Keratinocyte (primary cell): ENCODE results near the gene SGO2. TPM values are rescaled to one million over a fixed set of nuclear protein-coding genes. Genes with fewer than 3 reads are reported as not detected.

ENCODE experiments used
- DNase-seq: peaks from one replicate; pipeline ENCODE4 v3.0.0-alpha.2; 2011; ENCODE audit warnings: low read depth, missing footprints, low spot score
- FAIRE-seq: peaks from 2 replicates; lab custom pipeline; 2011; peaks lifted over from hg19 to GRCh38; lab: Jason Lieb, UNC
- H2AFZ ChIP-seq: 2 replicates; pipeline ENCODE4 v1.6.0; 2012; ENCODE audit warnings: low read length, control low read depth, inconsistent platforms; ENCODE audit not compliant: control insufficient read depth
- H3K27ac ChIP-seq: 2 replicates; pipeline ENCODE4 v1.5.1; 2011; ENCODE audit warnings: low read length; ENCODE audit not compliant: control insufficient read depth, insufficient read depth
- H3K27me3 ChIP-seq: 3 replicates; pipeline ENCODE4 v1.6.0; 2011; ENCODE audit warnings: low read length; ENCODE audit not compliant: control insufficient read depth, insufficient read depth; ENCODE audit errors: extremely low read depth
- H3K36me3 ChIP-seq, 2 experiments: 2 replicates in 1 of 2; 3 replicates in 1 of 2; pipeline ENCODE4 v1.5.1; 2011; ENCODE audit warnings: low read length in 2 of 2, mild to moderate bottlenecking in 1 of 2; ENCODE audit not compliant: control insufficient read depth in 2 of 2, insufficient read depth in 2 of 2; ENCODE audit errors: extremely low read depth in 1 of 2
- H3K4me1 ChIP-seq: 3 replicates; pipeline ENCODE4 v1.5.1; 2011; ENCODE audit warnings: low read length; ENCODE audit not compliant: control insufficient read depth, insufficient read depth; ENCODE audit errors: extremely low read depth
- H3K4me2 ChIP-seq: 3 replicates; pipeline ENCODE4 v1.6.0; 2011; ENCODE audit warnings: low read depth, low read length; ENCODE audit not compliant: control insufficient read depth, insufficient read depth; ENCODE audit errors: extremely low read depth
- H3K4me3 ChIP-seq, 3 experiments: fragments of 200-600 bp in 1 of 3; sonication (generic) in 1 of 3; 2 replicates in 2 of 3; 3 replicates in 1 of 3; pipeline ENCODE4 v1.5.1; 2011 to 2016; ENCODE audit warnings: low read length in 3 of 3, mild to moderate bottlenecking in 3 of 3, control low read depth in 2 of 3, inconsistent platforms in 1 of 3, low read depth in 1 of 3, mixed read lengths in 1 of 3, mixed run types in 1 of 3, moderate library complexity in 1 of 3; ENCODE audit not compliant: control insufficient read depth in 2 of 3, insufficient read depth in 2 of 3; ENCODE audit errors: extremely low read depth in 1 of 3
- H3K79me2 ChIP-seq: 2 replicates; pipeline ENCODE4 v1.6.0; 2012; ENCODE audit warnings: low read length; ENCODE audit not compliant: control insufficient read depth, insufficient read depth
- H3K9ac ChIP-seq: 3 replicates; pipeline ENCODE4 v1.6.0; 2011; ENCODE audit warnings: low read length; ENCODE audit not compliant: control insufficient read depth, insufficient read depth; ENCODE audit errors: extremely low read depth
- H3K9me1 ChIP-seq: 3 replicates; pipeline ENCODE4 v1.6.0; 2011; ENCODE audit warnings: low read length; ENCODE audit not compliant: control insufficient read depth, insufficient read depth; ENCODE audit errors: extremely low read depth
- H3K9me3 ChIP-seq: 2 replicates; pipeline ENCODE4 v1.5.1; 2012; ENCODE audit warnings: low read depth, low read length; ENCODE audit not compliant: control insufficient read depth
- H4K20me1 ChIP-seq: 3 replicates; pipeline ENCODE4 v1.6.0; 2011; ENCODE audit warnings: low read length; ENCODE audit not compliant: control insufficient read depth, insufficient read depth; ENCODE audit errors: extremely low read depth
- EZH2 ChIP-seq: IDR thresholded peaks from one replicate; pipeline ENCODE4 v1.6.1; 2012; ENCODE audit warnings: inconsistent platforms, mild to moderate bottlenecking, low read length, moderate library complexity
- dilution Hi-C: fragments of 300-500 bp; cut with MboI; formaldehyde crosslinking; loops from one replicate; pipeline ENCODE4 v1.7.0; 2020; ENCODE audit warnings: low sequenced_read_pairs; ENCODE audit not compliant: extremely low pct_ligation_motif_present
- polyA plus RNA-seq, 5 experiments: library from polyadenylated mRNA; depleted of rRNA in 3 of 5; stranded (reverse) in 3 of 5; stranded (forward) in 1 of 5; unstranded in 1 of 5; fragments of >200 nt; gene quantifications; 1 replicate in 1 of 5; 2 replicates in 3 of 5; 3 replicates in 1 of 5; pipeline versions ENCODE4 v1.2.1 to v1.2.3, GENCODE V29; 2011 to 2012; ENCODE audit warnings: missing spikeins in 2 of 5, low read depth in 1 of 5, low replicate concordance in 1 of 5
- TF ChIP-seq, protein P1 (sequence below), 3 experiments: IDR thresholded peaks in 1 of 3; conservative IDR thresholded peaks in 1 of 3; optimal IDR thresholded peaks in 1 of 3; 2 replicates in 2 of 3; 3 replicates in 1 of 3; pipeline versions ENCODE3 to v1.5.1; 2011; ENCODE audit warnings: low read length in 3 of 3, mild to moderate bottlenecking in 3 of 3, moderate library complexity in 2 of 3, control low read depth in 1 of 3, inconsistent platforms in 1 of 3; ENCODE audit not compliant: insufficient read depth in 2 of 3; ENCODE audit errors: extremely low read depth in 1 of 3

The SGO2 gene
- polyA plus RNA-seq, 1 donor (not counting 4 experiments of a cell fraction or from before 2014, with no cell fraction given) = 8.6 TPM

DNA sequence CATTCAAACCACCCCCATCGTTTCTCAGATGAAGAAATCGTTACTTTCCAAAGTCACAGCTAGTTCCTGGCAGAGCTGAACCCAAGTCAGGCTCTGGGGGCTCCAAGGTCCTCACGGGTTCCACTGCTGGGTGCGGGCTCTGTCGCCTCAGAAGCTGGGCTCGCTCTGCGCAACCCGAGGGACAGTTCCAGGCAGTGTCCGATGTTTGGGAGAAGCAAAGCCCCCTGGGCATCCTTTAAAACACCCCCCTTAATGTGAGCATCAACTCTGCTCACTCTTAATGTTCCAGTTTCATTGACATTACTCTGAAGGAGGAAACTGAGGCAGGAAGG, 60.6 kb downstream of the SGO2 start:
- H4K20me1 ChIP-seq = no peaks in the 10 kb centered on the region
- peak overlapping the region; percentile 92 for H3K4me2 ChIP-seq
- FAIRE-seq = no peak
- H3K9me3 ChIP-seq = no peaks in the 10 kb centered on the region
- dilution Hi-C loops = no loop called here
- H3K79me2 ChIP-seq = no peaks in the 10 kb centered on the region
- H3K36me3 ChIP-seq = no peaks in the 10 kb centered on the region
- no peak overlapping the region for H3K4me3 ChIP-seq
- no peaks in the 10 kb centered on the region for H3K27me3 ChIP-seq
- no peak overlapping the region for H3K27ac ChIP-seq
- peak overlapping the region; percentile 87 for H2AFZ ChIP-seq
- H3K9ac ChIP-seq = no peak overlapping the region
- H3K9me1 ChIP-seq = no peaks in the 10 kb centered on the region
- H3K4me1 ChIP-seq = peaks cover 8% of the 10 kb centered on the region
- DNase-seq = no peak
- TF ChIP-seq, protein P1, sequence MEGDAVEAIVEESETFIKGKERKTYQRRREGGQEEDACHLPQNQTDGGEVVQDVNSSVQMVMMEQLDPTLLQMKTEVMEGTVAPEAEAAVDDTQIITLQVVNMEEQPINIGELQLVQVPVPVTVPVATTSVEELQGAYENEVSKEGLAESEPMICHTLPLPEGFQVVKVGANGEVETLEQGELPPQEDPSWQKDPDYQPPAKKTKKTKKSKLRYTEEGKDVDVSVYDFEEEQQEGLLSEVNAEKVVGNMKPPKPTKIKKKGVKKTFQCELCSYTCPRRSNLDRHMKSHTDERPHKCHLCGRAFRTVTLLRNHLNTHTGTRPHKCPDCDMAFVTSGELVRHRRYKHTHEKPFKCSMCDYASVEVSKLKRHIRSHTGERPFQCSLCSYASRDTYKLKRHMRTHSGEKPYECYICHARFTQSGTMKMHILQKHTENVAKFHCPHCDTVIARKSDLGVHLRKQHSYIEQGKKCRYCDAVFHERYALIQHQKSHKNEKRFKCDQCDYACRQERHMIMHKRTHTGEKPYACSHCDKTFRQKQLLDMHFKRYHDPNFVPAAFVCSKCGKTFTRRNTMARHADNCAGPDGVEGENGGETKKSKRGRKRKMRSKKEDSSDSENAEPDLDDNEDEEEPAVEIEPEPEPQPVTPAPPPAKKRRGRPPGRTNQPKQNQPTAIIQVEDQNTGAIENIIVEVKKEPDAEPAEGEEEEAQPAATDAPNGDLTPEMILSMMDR (optimal IDR thresholded peaks at IDR 0.05 in 1 of 3, IDR thresholded peaks at IDR 0.05 in 1 of 3, conservative IDR thresholded peaks at IDR 0.05 in 1 of 3; ENCODE audit: extremely low read depth in 1 of 3, insufficient read depth in 2 of 3, low read length in 3 of 3) = no peak
- TF ChIP-seq EZH2 = no peak

DNA sequence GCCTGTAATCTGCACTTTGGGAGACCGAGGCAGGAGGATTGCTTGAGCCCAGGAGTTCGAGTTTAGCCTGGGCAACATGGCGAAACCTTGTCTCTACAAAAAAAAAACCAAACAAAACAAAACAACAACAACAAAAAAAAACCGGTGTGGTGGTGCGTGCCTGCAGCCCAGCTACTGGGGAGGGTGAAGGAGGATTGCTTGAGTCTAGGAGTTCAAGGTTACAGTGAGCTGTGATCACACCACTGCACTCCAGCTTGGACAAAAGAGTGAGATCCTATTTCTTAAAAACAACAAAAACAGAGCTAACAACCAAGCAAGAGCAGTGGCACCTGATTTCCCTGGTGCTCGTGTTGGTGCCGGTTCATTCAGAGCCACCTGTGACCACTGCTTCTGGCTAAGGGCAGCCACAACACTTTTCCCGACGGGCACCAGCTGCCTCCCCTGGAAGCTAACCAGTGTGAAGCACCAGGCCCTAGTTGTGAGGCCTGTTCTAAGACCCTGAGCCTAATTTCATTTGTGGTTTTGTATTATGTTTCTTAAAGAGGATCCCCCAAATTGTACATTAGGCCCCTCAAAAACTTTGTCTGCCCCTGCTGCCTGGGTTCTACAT, 61.1 kb downstream of the SGO2 start:
- no peaks in the 10 kb centered on the region for H3K79me2 ChIP-seq
- no peak overlapping the region for H3K4me2 ChIP-seq
- FAIRE-seq = no peak
- TF ChIP-seq EZH2 = no peak
- TF ChIP-seq, protein P1 (optimal IDR thresholded peaks at IDR 0.05 in 1 of 3, IDR thresholded peaks at IDR 0.05 in 1 of 3, conservative IDR thresholded peaks at IDR 0.05 in 1 of 3; ENCODE audit: extremely low read depth in 1 of 3, insufficient read depth in 2 of 3, low read length in 3 of 3) = no peak
- no peaks in the 10 kb centered on the region for H4K20me1 ChIP-seq
- H2AFZ ChIP-seq = no peak overlapping the region
- no peak overlapping the region for H3K9ac ChIP-seq
- no peak overlapping the region for H3K4me3 ChIP-seq
- peaks cover 8% of the 10 kb centered on the region for H3K4me1 ChIP-seq
- H3K9me3 ChIP-seq = no peaks in the 10 kb centered on the region
- H3K9me1 ChIP-seq = no peaks in the 10 kb centered on the region
- H3K27ac ChIP-seq = no peak overlapping the region
- DNase-seq = no peak
- dilution Hi-C loops = no loop called here
- H3K27me3 ChIP-seq = no peaks in the 10 kb centered on the region
- no peaks in the 10 kb centered on the region for H3K36me3 ChIP-seq
